Amygdala (tissue), 56 donors: ENCODE results near the gene SHISAL1.

Experiments used
- DNase-seq, 56 donors: peaks; one replicate each; lab custom pipeline; 2025; lab: John Stamatoyannopoulos, UW

Gene SHISAL1

GRCh38 chr22:44266796-44267760 lies 45.7 kb downstream of the SHISAL1 start:
- peak in 1 of 56 donors; percentile 3 for DNase-seq

- no peak for DNase-seq
These were observed 49.2 kb downstream of the SHISAL1 start for GRCh38 chr22:44263547-44263946.

GRCh38 chr22:44261861-44262595 lies 50.7 kb downstream of the SHISAL1 start:
- DNase-seq, result peak in 2 of 56 donors; percentile 6 to 14

- no peak for DNase-seq
These were observed 51.4 kb downstream of the SHISAL1 start for GRCh38 chr22:44261164-44261860.

- no peak for DNase-seq
These were observed 52.3 kb downstream of the SHISAL1 start for GRCh38 chr22:44260216-44261035.

- no peak for DNase-seq
These were observed 53.2 kb downstream of the SHISAL1 start for GRCh38 chr22:44259366-44260215.

- no peak for DNase-seq
These were observed 55.9 kb downstream of the SHISAL1 start for GRCh38 chr22:44256556-44257485.

GRCh38 chr22:44256085-44256484 lies 56.7 kb downstream of the SHISAL1 start:
- no peak for DNase-seq

- DNase-seq, result no peak
These were observed 57.9 kb downstream of the SHISAL1 start for GRCh38 chr22:44254811-44255210.

GRCh38 chr22:44249376-44250147 lies 63.2 kb downstream of the SHISAL1 start:
- DNase-seq, result no peak

GRCh38 chr22:44248926-44249325 lies 63.8 kb downstream of the SHISAL1 start:
- DNase-seq, result no peak

- no peak for DNase-seq
These were observed 64.5 kb downstream of the SHISAL1 start for GRCh38 chr22:44247923-44248892.

- no peak for DNase-seq
These were observed 65.4 kb downstream of the SHISAL1 start for GRCh38 chr22:44247346-44247745.

- no peak for DNase-seq
These were observed 66.0 kb downstream of the SHISAL1 start for GRCh38 chr22:44246615-44247326.

GRCh38 chr22:44245867-44246266 lies 66.9 kb downstream of the SHISAL1 start:
- no peak for DNase-seq
